Measurements from ENCODE around the gene RETREG2.
A peak's percentile ranks its signal among the peaks of the same experiment; 100 is the strongest.

RETREG2 gene, protein sequence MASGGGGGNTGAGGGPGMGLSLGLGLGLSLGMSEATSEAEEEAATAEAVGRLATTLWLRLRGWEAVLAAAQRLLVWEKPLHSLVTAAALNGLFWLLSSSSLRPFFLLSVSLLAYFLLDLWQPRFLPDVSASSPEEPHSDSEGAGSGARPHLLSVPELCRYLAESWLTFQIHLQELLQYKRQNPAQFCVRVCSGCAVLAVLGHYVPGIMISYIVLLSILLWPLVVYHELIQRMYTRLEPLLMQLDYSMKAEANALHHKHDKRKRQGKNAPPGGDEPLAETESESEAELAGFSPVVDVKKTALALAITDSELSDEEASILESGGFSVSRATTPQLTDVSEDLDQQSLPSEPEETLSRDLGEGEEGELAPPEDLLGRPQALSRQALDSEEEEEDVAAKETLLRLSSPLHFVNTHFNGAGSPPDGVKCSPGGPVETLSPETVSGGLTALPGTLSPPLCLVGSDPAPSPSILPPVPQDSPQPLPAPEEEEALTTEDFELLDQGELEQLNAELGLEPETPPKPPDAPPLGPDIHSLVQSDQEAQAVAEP

DNA sequence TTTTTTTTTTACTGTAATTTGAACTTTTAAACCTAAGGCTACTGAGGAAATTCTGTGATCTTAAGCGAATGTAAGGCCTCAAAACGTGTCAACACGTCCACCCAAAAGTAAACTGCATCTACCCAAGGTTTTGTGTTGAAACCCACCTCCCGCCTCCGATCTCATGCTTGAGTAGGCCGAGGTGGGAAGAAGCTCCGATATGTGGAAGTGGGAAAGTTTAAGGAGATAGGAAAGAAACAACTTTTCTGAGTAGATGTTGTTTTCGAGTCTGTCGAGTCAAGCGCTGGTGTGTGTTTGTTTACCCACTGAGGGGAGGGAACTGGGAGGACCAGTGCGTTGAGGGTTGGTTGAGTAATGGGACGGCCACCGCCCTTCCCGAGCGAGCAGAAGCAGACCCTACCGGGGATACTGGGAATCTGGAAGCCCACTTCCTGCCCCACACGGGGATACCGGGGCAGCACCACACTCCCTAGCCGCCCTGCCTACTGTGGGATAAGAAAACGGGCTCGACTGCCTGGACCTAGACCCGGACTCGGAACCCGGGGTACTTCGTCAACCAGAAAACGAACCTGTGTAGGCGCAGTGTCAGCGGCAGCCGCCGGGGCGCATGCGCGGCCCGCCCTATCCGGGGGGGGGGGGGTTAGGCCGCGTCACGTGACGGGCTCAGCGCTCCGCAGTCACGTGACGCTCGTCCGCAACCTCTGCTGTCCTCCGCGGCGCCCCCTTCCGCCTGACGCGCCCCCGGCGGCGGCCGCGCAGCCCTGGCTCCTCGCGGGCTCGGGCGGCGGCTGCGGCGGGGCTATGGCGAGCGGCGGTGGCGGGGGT, at the start of gene RETREG2:
Gene RETREG2, plus strand, starts transcription at position 724 of the 825 bp plus-strand sequence. Its CDS starts 78 bp downstream, at position 802.
- H3K36me3 ChIP-seq (ENCODE audit: insufficient read depth, low read length), result peaks cover 57% of the 10 kb centered on the region
- H3K4me3 ChIP-seq (ENCODE audit: low read depth in 1 of 2, low read length in 2 of 2), result peak within 1 kb of the TSS; percentile 69 to 87

DNA sequence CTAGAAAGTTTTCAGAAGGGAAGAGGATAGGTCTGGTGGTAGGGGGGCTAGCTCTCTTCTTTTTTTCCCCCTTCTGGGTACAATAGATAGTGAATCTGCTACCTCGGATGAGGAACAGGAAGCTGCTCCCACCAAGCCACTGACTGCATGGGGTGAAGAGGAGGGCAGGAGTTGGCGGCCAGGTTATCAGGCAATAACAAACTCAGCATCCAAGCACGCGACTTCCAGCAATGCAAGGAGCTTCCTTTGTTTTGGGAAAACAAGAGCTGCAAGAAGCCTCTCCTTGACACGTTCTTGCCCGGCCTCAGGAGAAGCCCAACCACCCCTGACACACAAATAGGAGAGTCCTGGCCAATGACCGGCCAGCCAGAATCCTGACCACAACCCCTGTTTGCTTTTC, 49.7 kb upstream of the RETREG2 start:
- Histone ChIP-seq H3K4me1 (ENCODE audit: insufficient read depth, low read length) (peaks cover 4% of the 10 kb centered on the region), H3K27ac (ENCODE audit: low read depth, low read length) (no peak overlapping the region)

More for the DNA sequence above, at the start of gene RETREG2:
- H3K4me1 ChIP-seq (ENCODE audit: insufficient read depth, low read length), result peaks cover 34% of the 10 kb centered on the region
- H3K9ac ChIP-seq (ENCODE audit: low read length), result peak within 1 kb of the TSS; percentile 90
- H3K9me3 ChIP-seq (ENCODE audit: low read length), result no peaks in the 10 kb centered on the region
- peak within 1 kb of the TSS; percentile 89 for H3K27ac ChIP-seq (ENCODE audit: low read depth, low read length)
- no peaks in the 10 kb centered on the region for H3K27me3 ChIP-seq (ENCODE audit: control insufficient read depth in 1 of 2, insufficient read depth in 2 of 2, low read length in 2 of 2)

DNA sequence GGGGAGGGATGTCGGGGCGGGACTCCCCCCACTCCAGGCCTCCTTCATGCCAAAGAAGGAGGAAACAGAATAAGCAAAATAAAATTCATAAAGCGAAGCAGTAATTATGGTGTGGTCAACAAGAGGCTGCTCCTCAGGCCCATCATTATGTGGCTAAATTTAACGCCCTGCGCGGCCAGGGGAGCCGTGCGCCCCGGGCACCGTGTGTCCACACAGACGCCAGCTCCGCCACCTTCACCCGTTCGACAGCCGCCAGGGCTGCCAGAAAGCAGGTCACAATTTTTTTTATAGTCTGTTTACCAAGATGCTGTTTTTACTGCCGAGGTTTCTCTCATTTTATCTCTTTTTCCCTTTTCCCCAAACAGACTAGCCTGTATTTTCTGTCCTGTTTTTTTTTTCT, 48.5 kb upstream of the RETREG2 start:
- Histone ChIP-seq H3K9me3 (ENCODE audit: low read length) (no peaks in the 10 kb centered on the region), H3K9ac (ENCODE audit: low read length) (no peak overlapping the region), H3K27me3 (ENCODE audit: control insufficient read depth in 1 of 2, insufficient read depth in 2 of 2, low read length in 2 of 2) (no peaks in the 10 kb centered on the region), H3K4me1 (ENCODE audit: insufficient read depth, low read length) (peaks cover under 1% of the 10 kb centered on the region), H3K4me3 (ENCODE audit: low read depth in 1 of 2, low read length in 2 of 2) (no peak overlapping the region), H3K36me3 (ENCODE audit: insufficient read depth, low read length) (no peaks in the 10 kb centered on the region), H3K27ac (ENCODE audit: low read depth, low read length) (no peak overlapping the region)

More for the DNA sequence above, 49.7 kb upstream of the RETREG2 start:
- Histone ChIP-seq H3K9ac (ENCODE audit: low read length) (no peak overlapping the region), H3K27me3 (ENCODE audit: control insufficient read depth in 1 of 2, insufficient read depth in 2 of 2, low read length in 2 of 2) (no peaks in the 10 kb centered on the region), H3K4me3 (ENCODE audit: low read depth in 1 of 2, low read length in 2 of 2) (no peak overlapping the region), H3K36me3 (ENCODE audit: insufficient read depth, low read length) (no peaks in the 10 kb centered on the region), H3K9me3 (ENCODE audit: low read length) (no peaks in the 10 kb centered on the region)

DNA sequence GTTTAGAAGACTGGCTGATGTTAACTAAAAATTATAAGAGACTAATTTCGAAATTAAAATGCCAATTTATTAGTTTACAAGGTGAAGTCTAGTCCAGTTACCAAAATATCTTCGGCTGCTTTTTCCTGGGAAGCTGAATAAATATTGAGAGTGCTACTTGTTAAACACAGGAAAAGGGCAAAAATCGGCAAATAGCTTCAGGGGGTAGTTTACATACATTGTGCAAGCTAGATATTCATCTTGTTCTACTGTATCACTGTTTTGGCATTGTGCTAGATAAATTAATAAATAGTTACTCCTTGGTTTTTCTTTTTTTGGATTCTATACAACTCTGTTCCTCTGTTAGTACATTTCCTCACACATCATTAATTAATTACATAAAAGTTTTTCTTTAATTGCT, 46.7 kb upstream of the RETREG2 start:
- no peaks in the 10 kb centered on the region for H3K9me3 ChIP-seq (ENCODE audit: low read length)
- H3K9ac ChIP-seq (ENCODE audit: low read length), result no peak overlapping the region
- H3K4me3 ChIP-seq (ENCODE audit: low read depth in 1 of 2, low read length in 2 of 2), result no peak overlapping the region
- no peaks in the 10 kb centered on the region for H3K27me3 ChIP-seq (ENCODE audit: control insufficient read depth in 1 of 2, insufficient read depth in 2 of 2, low read length in 2 of 2)
- no peaks in the 10 kb centered on the region for H3K36me3 ChIP-seq (ENCODE audit: insufficient read depth, low read length)
- no peaks in the 10 kb centered on the region for H3K4me1 ChIP-seq (ENCODE audit: insufficient read depth, low read length)
- no peak overlapping the region for H3K27ac ChIP-seq (ENCODE audit: low read depth, low read length)

DNA sequence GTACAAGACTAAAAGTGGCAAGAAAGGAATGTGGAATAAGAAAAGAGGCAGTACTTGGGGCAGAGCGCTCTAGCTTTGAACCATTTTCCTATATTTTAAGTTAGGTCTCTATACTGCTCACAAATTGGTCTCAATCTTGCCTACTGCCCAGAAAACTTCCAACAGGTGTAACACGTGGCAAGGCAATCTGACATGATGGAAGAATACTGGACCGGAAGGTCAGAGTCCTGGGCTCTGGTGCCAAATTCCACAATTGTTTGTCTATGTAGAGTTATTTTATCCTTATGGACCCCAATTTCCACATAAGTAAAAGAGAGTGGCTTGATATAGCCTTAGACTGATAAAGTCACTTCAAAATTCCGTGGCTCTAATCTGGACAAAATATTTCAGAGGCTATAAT, 46.3 kb upstream of the RETREG2 start:
- Histone ChIP-seq H3K36me3 (ENCODE audit: insufficient read depth, low read length) (no peaks in the 10 kb centered on the region), H3K27ac (ENCODE audit: low read depth, low read length) (no peak overlapping the region), H3K4me1 (ENCODE audit: insufficient read depth, low read length) (no peaks in the 10 kb centered on the region), H3K27me3 (ENCODE audit: control insufficient read depth in 1 of 2, insufficient read depth in 2 of 2, low read length in 2 of 2) (no peaks in the 10 kb centered on the region), H3K9me3 (ENCODE audit: low read length) (no peaks in the 10 kb centered on the region), H3K9ac (ENCODE audit: low read length) (no peak overlapping the region), H3K4me3 (ENCODE audit: low read depth in 1 of 2, low read length in 2 of 2) (no peak overlapping the region)

DNA sequence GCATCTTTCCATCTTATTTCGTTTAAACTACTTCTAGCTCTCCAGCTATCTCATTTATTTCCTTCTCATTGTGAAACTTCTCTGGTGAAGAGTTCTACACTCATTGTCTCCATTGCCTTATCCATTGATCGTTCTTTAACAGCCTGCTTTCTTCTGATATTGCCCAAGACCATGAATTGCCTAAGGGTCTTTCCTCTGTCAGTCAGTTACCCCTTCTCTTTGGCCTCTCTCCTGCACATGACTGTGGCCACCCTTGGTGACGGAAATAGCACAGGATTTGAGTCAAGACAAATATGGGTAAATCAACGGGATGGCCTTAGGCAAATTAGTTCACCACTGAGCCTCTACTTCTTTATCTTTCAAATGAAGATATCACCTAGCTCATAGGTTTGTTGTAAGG, 44.1 kb upstream of the RETREG2 start:
- Histone ChIP-seq H3K9ac (ENCODE audit: low read length) (no peak overlapping the region), H3K27ac (ENCODE audit: low read depth, low read length) (no peak overlapping the region), H3K4me1 (ENCODE audit: insufficient read depth, low read length) (no peaks in the 10 kb centered on the region), H3K27me3 (ENCODE audit: control insufficient read depth in 1 of 2, insufficient read depth in 2 of 2, low read length in 2 of 2) (no peaks in the 10 kb centered on the region), H3K36me3 (ENCODE audit: insufficient read depth, low read length) (no peaks in the 10 kb centered on the region), H3K4me3 (ENCODE audit: low read depth in 1 of 2, low read length in 2 of 2) (no peak overlapping the region), H3K9me3 (ENCODE audit: low read length) (no peaks in the 10 kb centered on the region)

DNA sequence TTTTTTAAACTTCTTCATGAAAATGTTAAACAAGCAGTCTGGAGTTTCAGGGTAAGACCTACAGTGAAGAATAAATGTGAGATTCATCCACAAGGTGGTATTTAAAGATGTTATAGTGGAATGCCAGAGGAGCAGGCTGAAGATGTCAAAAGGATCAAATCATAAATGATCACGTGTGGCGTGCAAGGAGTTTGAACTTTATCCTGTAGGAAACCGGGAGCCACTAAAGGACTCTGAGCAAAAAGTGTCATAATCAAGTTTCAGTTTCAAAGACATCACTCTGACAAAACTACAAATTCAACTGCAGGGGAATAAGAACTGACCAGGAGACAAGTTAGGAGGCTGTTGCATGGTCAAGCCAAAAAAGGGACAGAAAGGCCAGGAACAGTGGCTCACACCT, 37.4 kb upstream of the RETREG2 start:
- H3K27ac ChIP-seq (ENCODE audit: low read depth, low read length), result no peak overlapping the region
- H3K9ac ChIP-seq (ENCODE audit: low read length), result no peak overlapping the region
- H3K4me1 ChIP-seq (ENCODE audit: insufficient read depth, low read length), result no peaks in the 10 kb centered on the region
- no peaks in the 10 kb centered on the region for H3K27me3 ChIP-seq (ENCODE audit: control insufficient read depth in 1 of 2, insufficient read depth in 2 of 2, low read length in 2 of 2)
- H3K9me3 ChIP-seq (ENCODE audit: low read length), result no peaks in the 10 kb centered on the region
- no peak overlapping the region for H3K4me3 ChIP-seq (ENCODE audit: low read depth in 1 of 2, low read length in 2 of 2)
- peaks cover 26% of the 10 kb centered on the region for H3K36me3 ChIP-seq (ENCODE audit: insufficient read depth, low read length)

DNA sequence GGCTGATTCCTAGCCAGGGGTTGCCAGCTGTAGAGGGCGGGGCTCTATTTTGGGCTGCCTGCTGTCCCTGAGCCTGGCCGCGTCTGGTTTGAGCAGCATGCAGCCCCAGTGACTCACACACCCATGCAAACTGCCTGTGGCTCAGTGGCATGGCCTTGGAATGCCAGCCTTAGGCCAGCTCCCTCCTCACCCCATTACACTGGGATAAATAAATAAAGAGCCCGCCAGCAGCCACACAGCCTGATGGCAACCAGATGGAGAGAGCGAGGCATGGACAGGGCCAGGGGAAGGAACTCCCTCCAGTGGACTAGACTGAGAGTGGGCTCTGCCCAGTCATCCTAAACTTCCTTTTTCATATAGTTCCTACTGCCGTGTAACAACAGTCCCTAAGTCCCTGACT, 35.7 kb upstream of the RETREG2 start:
- no peak overlapping the region for H3K4me3 ChIP-seq (ENCODE audit: low read depth in 1 of 2, low read length in 2 of 2)
- H3K27me3 ChIP-seq (ENCODE audit: control insufficient read depth in 1 of 2, insufficient read depth in 2 of 2, low read length in 2 of 2), result no peaks in the 10 kb centered on the region
- H3K36me3 ChIP-seq (ENCODE audit: insufficient read depth, low read length), result peaks cover 42% of the 10 kb centered on the region
- H3K27ac ChIP-seq (ENCODE audit: low read depth, low read length), result no peak overlapping the region
- H3K9ac ChIP-seq (ENCODE audit: low read length), result no peak overlapping the region
- no peaks in the 10 kb centered on the region for H3K9me3 ChIP-seq (ENCODE audit: low read length)
- H3K4me1 ChIP-seq (ENCODE audit: insufficient read depth, low read length), result no peaks in the 10 kb centered on the region

DNA sequence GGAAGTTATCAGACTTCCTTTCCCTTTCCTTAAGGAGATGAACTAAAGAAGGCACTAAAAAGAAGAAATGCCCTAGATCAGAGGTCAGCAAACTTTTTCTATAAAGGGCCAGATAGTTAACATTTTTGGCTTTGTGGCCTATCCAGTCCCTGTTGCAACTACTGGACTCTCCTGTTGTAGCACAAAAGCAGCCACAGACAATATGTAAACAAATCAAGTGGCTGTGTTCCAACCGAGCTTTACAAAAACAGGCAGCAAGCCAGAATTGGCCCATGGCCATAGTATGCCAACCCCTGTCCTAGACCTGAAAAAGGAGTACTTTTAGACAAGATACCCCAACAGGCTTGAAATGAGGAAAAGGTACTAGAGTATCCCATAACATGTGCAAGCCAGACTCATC, 28.4 kb upstream of the RETREG2 start:
- Histone ChIP-seq H3K4me1 (ENCODE audit: insufficient read depth, low read length) (no peaks in the 10 kb centered on the region), H3K9me3 (ENCODE audit: low read length) (no peaks in the 10 kb centered on the region), H3K9ac (ENCODE audit: low read length) (no peak overlapping the region), H3K27ac (ENCODE audit: low read depth, low read length) (no peak overlapping the region), H3K36me3 (ENCODE audit: insufficient read depth, low read length) (peaks cover 22% of the 10 kb centered on the region), H3K27me3 (ENCODE audit: control insufficient read depth in 1 of 2, insufficient read depth in 2 of 2, low read length in 2 of 2) (no peaks in the 10 kb centered on the region), H3K4me3 (ENCODE audit: low read depth in 1 of 2, low read length in 2 of 2) (no peak overlapping the region)

DNA sequence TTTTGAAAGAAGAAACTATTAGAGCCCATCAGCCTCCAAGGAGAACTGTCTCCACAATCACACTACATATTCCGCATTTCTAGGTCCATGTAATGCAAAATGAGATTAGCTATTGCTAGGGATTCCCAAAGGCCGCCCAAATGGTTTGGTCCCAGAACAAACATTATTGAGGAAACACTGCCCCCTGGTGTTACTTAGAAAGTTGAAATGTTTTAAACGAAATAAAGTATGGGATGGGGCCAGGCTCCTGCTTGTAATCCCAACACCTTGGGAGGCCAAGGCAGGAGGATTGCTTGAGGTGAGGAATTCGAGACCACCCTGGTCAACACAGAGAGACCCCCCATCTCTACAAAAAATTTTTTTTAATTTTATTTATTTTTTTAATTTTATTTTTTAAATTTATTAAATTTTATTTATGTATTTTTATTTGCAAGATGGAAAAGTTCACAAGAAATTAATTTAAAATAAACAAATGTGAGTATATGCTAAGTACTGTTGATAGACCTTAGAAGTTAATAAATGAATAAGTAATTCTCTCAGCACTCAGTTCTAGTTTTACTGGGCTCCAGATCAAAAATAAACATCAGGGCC, 22.9 kb upstream of the RETREG2 start:
- Histone ChIP-seq H3K27ac (ENCODE audit: low read depth, low read length) (no peak overlapping the region), H3K4me3 (ENCODE audit: low read depth in 1 of 2, low read length in 2 of 2) (no peak overlapping the region), H3K4me1 (ENCODE audit: insufficient read depth, low read length) (peaks cover 5% of the 10 kb centered on the region), H3K9me3 (ENCODE audit: low read length) (no peaks in the 10 kb centered on the region), H3K9ac (ENCODE audit: low read length) (no peak overlapping the region), H3K27me3 (ENCODE audit: control insufficient read depth in 1 of 2, insufficient read depth in 2 of 2, low read length in 2 of 2) (no peaks in the 10 kb centered on the region), H3K36me3 (ENCODE audit: insufficient read depth, low read length) (peaks cover 12% of the 10 kb centered on the region)

DNA sequence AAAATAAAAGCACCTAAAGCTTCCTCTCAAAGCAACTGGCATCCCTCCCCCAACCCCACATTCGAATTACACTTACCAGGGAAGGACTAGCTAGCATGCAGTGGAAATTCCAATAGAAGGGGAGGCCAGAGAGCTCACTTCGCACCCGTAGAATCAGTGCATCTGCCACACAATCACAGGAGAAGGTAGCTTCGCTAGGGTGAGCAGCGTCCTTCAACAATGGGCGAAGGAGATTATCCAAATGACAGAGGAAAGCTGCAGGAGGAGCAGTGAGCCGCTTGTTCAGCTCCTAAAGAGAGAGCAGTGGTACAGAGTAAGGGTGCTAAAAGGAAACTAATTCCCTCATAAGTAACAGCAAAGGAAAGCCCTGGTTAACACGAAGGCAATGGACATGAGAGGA, 20.7 kb upstream of the RETREG2 start:
- H3K4me1 ChIP-seq (ENCODE audit: insufficient read depth, low read length), result peaks cover 9% of the 10 kb centered on the region
- H3K4me3 ChIP-seq (ENCODE audit: low read depth in 1 of 2, low read length in 2 of 2), result no peak overlapping the region
- no peaks in the 10 kb centered on the region for H3K27me3 ChIP-seq (ENCODE audit: control insufficient read depth in 1 of 2, insufficient read depth in 2 of 2, low read length in 2 of 2)
- H3K27ac ChIP-seq (ENCODE audit: low read depth, low read length), result no peak overlapping the region
- H3K36me3 ChIP-seq (ENCODE audit: insufficient read depth, low read length), result peaks cover 12% of the 10 kb centered on the region
- no peaks in the 10 kb centered on the region for H3K9me3 ChIP-seq (ENCODE audit: low read length)
- no peak overlapping the region for H3K9ac ChIP-seq (ENCODE audit: low read length)
